Sigmoid colon (tissue), 4 donors: ENCODE measurements around the gene DIPK1C.

Experiments used
- CTCF ChIP-seq, 4 experiments: fragments of 450-650 bp in 3 of 4; fragments of 200-600 bp in 1 of 4; IDR thresholded peaks; one replicate each; pipeline ENCODE4 v1.5.1; 2016 to 2019; ENCODE audit warnings: antibody characterized with exemption in 4 of 4, mild to moderate bottlenecking in 3 of 4, moderate library complexity in 2 of 4
- EP300 ChIP-seq, 4 donors: sonication (generic); formaldehyde crosslinking; IDR thresholded peaks; one replicate each; pipeline ENCODE4 v1.6.1; 2017; ENCODE audit warnings: antibody characterized with exemption in 4 of 4
- POLR2A ChIP-seq, 2 donors: fragments of 450-650 bp; IDR thresholded peaks; one replicate each; pipeline ENCODE4 v1.6.1; 2016; ENCODE audit warnings: antibody characterized with exemption in 2 of 2, mild to moderate bottlenecking in 2 of 2, moderate library complexity in 2 of 2

- TF ChIP-seq CTCF (IDR thresholded peaks at IDR 0.05) (no peak), EP300 (IDR thresholded peaks at IDR 0.05) (no peak), POLR2A (IDR thresholded peaks at IDR 0.05) (no peak)
Observed at GRCh38 chr18:74392323-74392722, 64.8 kb downstream of the DIPK1C start.
